ENCODE measurements around the gene OOSP1.
"Not testable (repeated sequence)": the region's sequence is repeated elsewhere in the genome, so short reads cannot be mapped to it uniquely, and the experiment has no call there.

Gene OOSP1

GRCh38 chr11:59966201-59966600 is 28.0 kb downstream of the OOSP1 start:
- TF ChIP-seq, protein P1, sequence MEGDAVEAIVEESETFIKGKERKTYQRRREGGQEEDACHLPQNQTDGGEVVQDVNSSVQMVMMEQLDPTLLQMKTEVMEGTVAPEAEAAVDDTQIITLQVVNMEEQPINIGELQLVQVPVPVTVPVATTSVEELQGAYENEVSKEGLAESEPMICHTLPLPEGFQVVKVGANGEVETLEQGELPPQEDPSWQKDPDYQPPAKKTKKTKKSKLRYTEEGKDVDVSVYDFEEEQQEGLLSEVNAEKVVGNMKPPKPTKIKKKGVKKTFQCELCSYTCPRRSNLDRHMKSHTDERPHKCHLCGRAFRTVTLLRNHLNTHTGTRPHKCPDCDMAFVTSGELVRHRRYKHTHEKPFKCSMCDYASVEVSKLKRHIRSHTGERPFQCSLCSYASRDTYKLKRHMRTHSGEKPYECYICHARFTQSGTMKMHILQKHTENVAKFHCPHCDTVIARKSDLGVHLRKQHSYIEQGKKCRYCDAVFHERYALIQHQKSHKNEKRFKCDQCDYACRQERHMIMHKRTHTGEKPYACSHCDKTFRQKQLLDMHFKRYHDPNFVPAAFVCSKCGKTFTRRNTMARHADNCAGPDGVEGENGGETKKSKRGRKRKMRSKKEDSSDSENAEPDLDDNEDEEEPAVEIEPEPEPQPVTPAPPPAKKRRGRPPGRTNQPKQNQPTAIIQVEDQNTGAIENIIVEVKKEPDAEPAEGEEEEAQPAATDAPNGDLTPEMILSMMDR (IDR thresholded peaks at IDR 0.05; ENCODE audit: borderline replicate concordance, control extremely low read depth, extremely low read depth, insufficient read depth, missing control alignments) = no peak
- no peak for DNase-seq (ENCODE audit: low spot score)
- in situ Hi-C loops (cut with MboI; ENCODE audit: low sequenced_read_pairs, unreplicated experiment) = no loop called here

- in situ Hi-C loops (cut with MboI; ENCODE audit: low sequenced_read_pairs, unreplicated experiment) = no loop called here
- DNase-seq (ENCODE audit: low spot score) = no peak
- TF ChIP-seq, protein P1 (IDR thresholded peaks at IDR 0.05; ENCODE audit: borderline replicate concordance, control extremely low read depth, extremely low read depth, insufficient read depth, missing control alignments) = no peak
Observed at GRCh38 chr11:59967677-59968394, 29.6 kb downstream of the OOSP1 start.

DNA sequence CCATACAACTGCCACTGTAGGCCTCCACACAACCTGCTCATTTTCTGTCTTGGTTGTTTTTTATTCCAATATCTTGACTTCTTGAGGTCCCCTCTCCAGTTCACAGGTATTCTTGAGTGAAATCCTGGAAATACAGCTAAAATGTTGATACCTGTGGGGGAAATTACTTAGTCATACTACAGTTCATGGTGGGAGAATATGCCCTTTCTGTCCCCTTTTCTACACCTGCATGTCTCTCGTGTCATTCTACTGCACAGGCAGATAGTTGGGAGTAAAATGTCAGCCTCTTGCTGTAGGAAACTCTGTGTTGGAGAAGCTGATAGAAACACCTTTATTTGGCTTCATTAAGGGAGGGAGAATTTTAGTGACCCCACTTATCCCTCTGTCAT is 30.2 kb downstream of the OOSP1 start:
- TF ChIP-seq, protein P1 (IDR thresholded peaks at IDR 0.05; ENCODE audit: borderline replicate concordance, control extremely low read depth, extremely low read depth, insufficient read depth, missing control alignments) = no peak
- in situ Hi-C loops (cut with MboI; ENCODE audit: low sequenced_read_pairs, unreplicated experiment) = no loop called here

DNA sequence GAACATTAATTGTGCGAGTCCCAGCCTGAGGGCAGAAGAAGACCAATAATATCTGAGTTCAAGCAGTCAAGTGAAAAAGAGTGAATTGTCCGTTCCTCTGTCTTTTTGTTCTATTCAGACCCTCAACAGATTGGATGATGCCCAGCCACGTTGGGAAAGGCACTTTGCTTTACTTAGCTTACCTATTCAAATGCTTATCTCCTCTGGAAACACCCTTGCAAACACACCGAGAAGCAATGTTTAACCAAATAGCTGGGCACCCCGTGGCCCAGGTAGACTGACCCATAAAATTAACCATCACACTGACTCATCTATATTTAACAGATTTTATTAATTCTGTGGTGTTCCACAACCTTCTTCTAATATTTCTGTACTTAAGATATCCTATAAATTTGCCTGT is 34.9 kb downstream of the OOSP1 start:
- in situ Hi-C loops (cut with MboI; ENCODE audit: low sequenced_read_pairs, unreplicated experiment) = no loop called here
- no peak for DNase-seq (ENCODE audit: low spot score)
- TF ChIP-seq, protein P1 (IDR thresholded peaks at IDR 0.05; ENCODE audit: borderline replicate concordance, control extremely low read depth, extremely low read depth, insufficient read depth, missing control alignments) = no peak

More for the DNA sequence above, 30.2 kb downstream of the OOSP1 start:
- DNase-seq (ENCODE audit: low spot score) = no peak

- TF ChIP-seq, protein P1 (IDR thresholded peaks at IDR 0.05; ENCODE audit: borderline replicate concordance, control extremely low read depth, extremely low read depth, insufficient read depth, missing control alignments) = no peak
- in situ Hi-C loops (cut with MboI; ENCODE audit: low sequenced_read_pairs, unreplicated experiment) = no loop called here
- DNase-seq (ENCODE audit: low spot score) = no peak
Observed at GRCh38 chr11:59981106-59981770, 43.0 kb downstream of the OOSP1 start.

GRCh38 chr11:59982037-59982436 is 43.8 kb downstream of the OOSP1 start:
- DNase-seq (ENCODE audit: low spot score); in situ Hi-C loops (cut with MboI; ENCODE audit: low sequenced_read_pairs, unreplicated experiment): not testable (repeated sequence)

DNA sequence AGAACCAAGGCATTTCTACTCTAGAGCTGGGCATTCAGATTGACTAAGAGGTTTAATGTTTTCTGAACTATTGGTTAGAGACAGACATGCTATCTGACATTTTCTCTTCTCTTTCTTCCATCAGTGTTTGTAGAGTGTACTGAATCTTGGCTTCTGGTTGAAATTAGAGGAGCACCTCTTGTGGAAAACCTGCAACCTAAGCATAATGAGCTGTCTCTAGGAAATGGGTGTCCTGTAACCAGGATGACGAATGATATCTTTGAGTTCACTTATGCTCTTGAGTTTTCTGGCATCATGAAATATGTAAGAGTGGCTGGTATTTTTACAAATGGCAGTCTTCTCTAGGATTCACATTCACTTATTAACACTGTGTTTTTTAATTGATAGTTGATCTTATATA is 45.0 kb downstream of the OOSP1 start:
- no peak for DNase-seq (ENCODE audit: low spot score)
- TF ChIP-seq, protein P1 (IDR thresholded peaks at IDR 0.05; ENCODE audit: borderline replicate concordance, control extremely low read depth, extremely low read depth, insufficient read depth, missing control alignments) = no peak
- in situ Hi-C loops (cut with MboI; ENCODE audit: low sequenced_read_pairs, unreplicated experiment) = no loop called here

Measured in GM13976 (cell line).